ENCODE measurements around the gene ENKUR.

GRCh38 chr10:24979685-24980084, 36.3 kb downstream of the ENKUR start:
- TF ChIP-seq CTCF (IDR thresholded peaks at IDR 0.05) (no peak), POLR2A (IDR thresholded peaks at IDR 0.05) (no peak)
